H7 (cell line): Measurements from ENCODE around the gene STX3. TPM values are rescaled to one million over a fixed set of nuclear protein-coding genes. Genes with fewer than 3 reads are reported as not detected.

Experiments used
- DNase-seq: peaks from one replicate; pipeline ENCODE4 v3.0.0; 2012
- H3K27me3 ChIP-seq: 2 replicates; pipeline ENCODE4 v1.6.0; 2011; ENCODE audit warnings: mild to moderate bottlenecking, low read length; ENCODE audit not compliant: control insufficient read depth, insufficient read depth
- H3K36me3 ChIP-seq: replicated peaks from 2 replicates; pipeline ENCODE4 v1.5.1; 2011; ENCODE audit warnings: low read length; ENCODE audit not compliant: control insufficient read depth, insufficient read depth
- H3K4me3 ChIP-seq: 2 replicates; pipeline ENCODE4 v1.5.1; 2011; ENCODE audit warnings: low read depth, mild to moderate bottlenecking, control low read depth, low read length, moderate library complexity; ENCODE audit not compliant: insufficient read depth
- total RNA-seq: library from RNA; depleted of rRNA; stranded (reverse); fragments of >200 nt; shearing (Covaris generic); gene quantifications from 2 replicates; pipeline ENCODE4 v1.2.3, GENCODE V29; 2014

Gene STX3
- total RNA-seq, 1 experiment from 2014 or later: 43.2 TPM

- Histone ChIP-seq H3K27me3 (no peaks in the 10 kb centered on the region), H3K4me3 (no peak overlapping the region), H3K36me3 (no peaks in the 10 kb centered on the region)
- DNase-seq: no peak
These were observed 9.1 kb upstream of the STX3 start for GRCh38 chr11:59746111-59746510.

- H3K27me3 ChIP-seq: no peaks in the 10 kb centered on the region; the same call in 1 of the 2 replicates
- H3K36me3 ChIP-seq: no peaks in the 10 kb centered on the region
- DNase-seq: peak; percentile 91
These were observed 1.3 kb upstream of the STX3 start for GRCh38 chr11:59753650-59754493.

GRCh38 chr11:59754494-59754858 is 700 bp upstream of the STX3 start:
- Histone ChIP-seq H3K4me3 (peak overlapping the region; percentile 96), H3K27me3 (no peaks in the 10 kb centered on the region; the same call in 1 of the 2 replicates), H3K36me3 (no peaks in the 10 kb centered on the region)
- peak; percentile 48 for DNase-seq

More at GRCh38 chr11:59753650-59754493, 1.3 kb upstream of the STX3 start:
- peak overlapping the region; percentile 96 for H3K4me3 ChIP-seq

GRCh38 chr11:59755701-59756557 is 753 bp downstream of the STX3 start:
- Histone ChIP-seq H3K27me3 (no peaks in the 10 kb centered on the region; the same call in 1 of the 2 replicates), H3K4me3 (peak overlapping the region; percentile 96), H3K36me3 (no peaks in the 10 kb centered on the region)
- peak; percentile 84 for DNase-seq

GRCh38 chr11:59756558-59756840 is 1.3 kb downstream of the STX3 start:
- H3K27me3 ChIP-seq: no peaks in the 10 kb centered on the region; the same call in 1 of the 2 replicates
- H3K36me3 ChIP-seq: no peaks in the 10 kb centered on the region; the same call in 1 of the 2 replicates
- 0 out of 2 replicates have a peak overlapping the region, but pooled peaks have one; percentile 96 for H3K4me3 ChIP-seq
- DNase-seq: no peak

- Histone ChIP-seq H3K36me3 (no peaks in the 10 kb centered on the region; the same call in 1 of the 2 replicates), H3K4me3 (no peak overlapping the region), H3K27me3 (no peaks in the 10 kb centered on the region; the same call in 1 of the 2 replicates)
- DNase-seq: no peak
These were observed 1.7 kb downstream of the STX3 start for GRCh38 chr11:59756845-59757244.

- H3K36me3 ChIP-seq: peaks cover 2% of the 10 kb centered on the region
- H3K27me3 ChIP-seq: no peaks in the 10 kb centered on the region; the same call in 1 of the 2 replicates
- H3K4me3 ChIP-seq: no peak overlapping the region
- DNase-seq: no peak
These were observed 3.3 kb downstream of the STX3 start for GRCh38 chr11:59758401-59759037.

GRCh38 chr11:59759900-59760299 is 4.7 kb downstream of the STX3 start:
- H3K36me3 ChIP-seq: peaks cover 2% of the 10 kb centered on the region

GRCh38 chr11:59760771-59761170 is 5.6 kb downstream of the STX3 start:
- Histone ChIP-seq H3K27me3 (no peaks in the 10 kb centered on the region), H3K36me3 (peaks cover 2% of the 10 kb centered on the region), H3K4me3 (no peak overlapping the region)
- no peak for DNase-seq

More at GRCh38 chr11:59759900-59760299, 4.7 kb downstream of the STX3 start:
- no peak for DNase-seq
- Histone ChIP-seq H3K4me3 (no peak overlapping the region), H3K27me3 (no peaks in the 10 kb centered on the region)

- H3K4me3 ChIP-seq: no peak overlapping the region
- H3K27me3 ChIP-seq: no peaks in the 10 kb centered on the region
- H3K36me3 ChIP-seq: peaks cover 2% of the 10 kb centered on the region
- DNase-seq: no peak
These were observed 6.8 kb downstream of the STX3 start for GRCh38 chr11:59761993-59762392.

GRCh38 chr11:59765068-59765735 is 10.0 kb downstream of the STX3 start:
- no peak for DNase-seq
- H3K27me3 ChIP-seq: no peaks in the 10 kb centered on the region
- peaks cover 2% of the 10 kb centered on the region for H3K36me3 ChIP-seq
- H3K4me3 ChIP-seq: no peak overlapping the region

- no peaks in the 10 kb centered on the region for H3K27me3 ChIP-seq
- no peak overlapping the region for H3K4me3 ChIP-seq
- peaks cover 2% of the 10 kb centered on the region for H3K36me3 ChIP-seq
- DNase-seq: no peak
These were observed 11.5 kb downstream of the STX3 start for GRCh38 chr11:59766542-59767224.

- Histone ChIP-seq H3K36me3 (peaks cover 2% of the 10 kb centered on the region), H3K4me3 (no peak overlapping the region), H3K27me3 (no peaks in the 10 kb centered on the region)
- no peak for DNase-seq
These were observed 12.0 kb downstream of the STX3 start for GRCh38 chr11:59767225-59767611.
